ENCODE measurements around the gene OTULINL.
"Not testable (repeated sequence)": the region's sequence is repeated elsewhere in the genome, so short reads cannot be mapped to it uniquely, and the experiment has no call there.

Gene OTULINL

GRCh38 chr5:14581106-14581890 lies at the start of gene OTULINL:
Gene OTULINL (plus strand): TSS chr5:14581792. CDS start chr5:14581895, 103 bp downstream.
- peak; percentile 36 for DNase-seq (ENCODE audit: low read depth)

- DNase-seq (ENCODE audit: low read depth): no peak
Observed at GRCh38 chr5:14532180-14532579, 49.4 kb upstream of the OTULINL start.

GRCh38 chr5:14534773-14535172 lies 46.8 kb upstream of the OTULINL start:
- no peak for DNase-seq (ENCODE audit: low read depth)

- DNase-seq (ENCODE audit: low read depth): no peak
Observed at GRCh38 chr5:14545308-14545707, 36.3 kb upstream of the OTULINL start.

- DNase-seq (ENCODE audit: low read depth): no peak
Observed at GRCh38 chr5:14545862-14546261, 35.7 kb upstream of the OTULINL start.

GRCh38 chr5:14547666-14548065 lies 33.9 kb upstream of the OTULINL start:
- no peak for DNase-seq (ENCODE audit: low read depth)

GRCh38 chr5:14551211-14551610 lies 30.4 kb upstream of the OTULINL start:
- DNase-seq (ENCODE audit: low read depth): no peak

GRCh38 chr5:14552017-14552416 lies 29.6 kb upstream of the OTULINL start:
- DNase-seq (ENCODE audit: low read depth): no peak

GRCh38 chr5:14554288-14554687 lies 27.3 kb upstream of the OTULINL start:
- DNase-seq (ENCODE audit: low read depth): not testable (repeated sequence)

GRCh38 chr5:14556015-14556414 lies 25.6 kb upstream of the OTULINL start:
- DNase-seq (ENCODE audit: low read depth): no peak

GRCh38 chr5:14557203-14557770 lies 24.3 kb upstream of the OTULINL start:
- no peak for DNase-seq (ENCODE audit: low read depth)

GRCh38 chr5:14557791-14558415 lies 23.7 kb upstream of the OTULINL start:
- no peak for DNase-seq (ENCODE audit: low read depth)

- DNase-seq (ENCODE audit: low read depth): no peak
Observed at GRCh38 chr5:14560091-14560595, 21.4 kb upstream of the OTULINL start.

GRCh38 chr5:14561741-14562140 lies 19.9 kb upstream of the OTULINL start:
- no peak for DNase-seq (ENCODE audit: low read depth)

GRCh38 chr5:14568333-14568732 lies 13.3 kb upstream of the OTULINL start:
- no peak for DNase-seq (ENCODE audit: low read depth)

GRCh38 chr5:14569948-14570691 lies 11.5 kb upstream of the OTULINL start:
- DNase-seq (ENCODE audit: low read depth): no peak

- no peak for DNase-seq (ENCODE audit: low read depth)
Observed at GRCh38 chr5:14571901-14572300, 9.7 kb upstream of the OTULINL start.

- no peak for DNase-seq (ENCODE audit: low read depth)
Observed at GRCh38 chr5:14572385-14572784, 9.2 kb upstream of the OTULINL start.

- DNase-seq (ENCODE audit: low read depth): no peak
Observed at GRCh38 chr5:14572836-14573235, 8.8 kb upstream of the OTULINL start.

GRCh38 chr5:14574096-14574495 lies 7.5 kb upstream of the OTULINL start:
- DNase-seq (ENCODE audit: low read depth): no peak

GRCh38 chr5:14574891-14575508 lies 6.6 kb upstream of the OTULINL start:
- DNase-seq (ENCODE audit: low read depth): no peak

- DNase-seq (ENCODE audit: low read depth): no peak
Observed at GRCh38 chr5:14576206-14576605, 5.4 kb upstream of the OTULINL start.

Measured in HS-5 (cell line).